HG03439 (cell line): ENCODE results near the gene CYTH3.

ENCODE experiments used
- ATAC-seq: cut with Tn5 transposase; IDR thresholded peaks from one replicate; pipeline ENCODE4 v1.9.1; 2021; ENCODE audit warnings: mild to moderate bottlenecking, moderate library complexity; ENCODE audit not compliant: unreplicated experiment

The CYTH3 gene

DNA sequence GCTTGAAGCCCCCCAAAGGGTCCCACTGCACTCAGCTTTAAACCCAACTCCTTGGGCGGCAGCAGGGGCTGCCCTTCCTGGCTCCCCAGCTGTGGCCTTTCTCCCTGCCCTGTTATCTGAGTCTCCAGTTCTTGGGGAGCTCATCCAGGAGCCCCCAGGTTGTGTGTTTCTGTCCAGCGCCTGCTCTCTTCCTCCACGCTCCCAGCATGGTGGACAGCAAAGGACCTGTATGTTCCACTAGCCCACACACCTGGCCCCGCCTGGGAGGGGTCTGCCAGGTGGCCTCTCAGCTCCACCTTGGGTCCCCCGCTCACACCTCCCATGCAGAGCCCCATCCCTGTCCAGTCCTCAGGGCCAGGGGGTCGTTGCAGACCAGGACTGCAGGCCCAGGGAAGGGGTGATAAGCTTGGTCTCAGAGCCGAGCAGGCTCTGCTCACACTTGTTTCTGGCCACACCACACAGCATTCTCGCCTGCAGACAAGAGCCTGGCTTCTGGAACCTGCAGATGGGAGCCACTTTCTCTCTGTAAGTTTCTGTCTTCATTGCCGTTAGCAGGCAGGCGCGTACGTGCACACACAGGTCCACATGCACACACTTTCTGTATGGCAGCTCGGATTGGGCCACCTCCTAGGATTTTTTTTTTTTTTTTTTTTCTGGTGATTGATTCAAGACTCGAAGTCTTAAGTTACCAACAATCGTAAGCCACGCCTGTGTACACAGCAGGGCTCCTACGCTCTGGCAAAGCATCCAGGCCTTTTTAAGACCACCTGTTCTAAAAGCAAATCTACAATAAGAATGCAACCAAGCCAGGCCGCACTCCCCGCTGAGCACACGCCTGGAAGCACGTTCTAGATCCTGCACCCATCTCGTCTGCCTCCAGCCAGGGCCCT, 104.6 kb downstream of the CYTH3 start:
- no peak for ATAC-seq

- no peak for ATAC-seq
Measured at GRCh38 chr7:6167004-6167551, 105.3 kb downstream of the CYTH3 start.

- no peak for ATAC-seq
Measured at GRCh38 chr7:6166443-6166891, 106.0 kb downstream of the CYTH3 start.

- no peak for ATAC-seq
Measured at GRCh38 chr7:6165521-6166320, 106.7 kb downstream of the CYTH3 start.

DNA sequence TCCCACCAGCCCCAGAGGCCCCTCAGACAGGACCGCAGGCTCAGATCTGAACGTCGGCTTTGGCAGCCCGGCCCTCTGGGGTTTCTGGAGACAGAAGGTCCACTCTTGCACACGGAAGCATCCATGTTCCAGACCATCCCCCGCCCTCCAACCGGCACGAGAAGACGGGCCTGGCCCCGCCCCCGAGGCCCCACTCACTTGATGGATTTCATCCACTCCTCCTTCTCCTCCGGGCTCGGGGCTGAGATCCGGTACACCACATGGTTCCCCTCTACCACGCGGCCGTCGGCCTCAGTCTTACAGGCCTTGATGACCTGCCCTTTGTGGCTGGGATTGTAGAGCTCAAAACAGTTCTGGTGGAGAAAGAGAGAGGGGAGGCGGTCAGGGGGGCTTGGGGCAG, 107.3 kb downstream of the CYTH3 start:
- no peak for ATAC-seq

GRCh38 chr7:6164491-6164890, 107.9 kb downstream of the CYTH3 start:
- ATAC-seq, result no peak

- no peak for ATAC-seq
Measured at GRCh38 chr7:6164010-6164409, 108.4 kb downstream of the CYTH3 start.

GRCh38 chr7:6163402-6163801, 109.0 kb downstream of the CYTH3 start:
- ATAC-seq, result no peak

DNA sequence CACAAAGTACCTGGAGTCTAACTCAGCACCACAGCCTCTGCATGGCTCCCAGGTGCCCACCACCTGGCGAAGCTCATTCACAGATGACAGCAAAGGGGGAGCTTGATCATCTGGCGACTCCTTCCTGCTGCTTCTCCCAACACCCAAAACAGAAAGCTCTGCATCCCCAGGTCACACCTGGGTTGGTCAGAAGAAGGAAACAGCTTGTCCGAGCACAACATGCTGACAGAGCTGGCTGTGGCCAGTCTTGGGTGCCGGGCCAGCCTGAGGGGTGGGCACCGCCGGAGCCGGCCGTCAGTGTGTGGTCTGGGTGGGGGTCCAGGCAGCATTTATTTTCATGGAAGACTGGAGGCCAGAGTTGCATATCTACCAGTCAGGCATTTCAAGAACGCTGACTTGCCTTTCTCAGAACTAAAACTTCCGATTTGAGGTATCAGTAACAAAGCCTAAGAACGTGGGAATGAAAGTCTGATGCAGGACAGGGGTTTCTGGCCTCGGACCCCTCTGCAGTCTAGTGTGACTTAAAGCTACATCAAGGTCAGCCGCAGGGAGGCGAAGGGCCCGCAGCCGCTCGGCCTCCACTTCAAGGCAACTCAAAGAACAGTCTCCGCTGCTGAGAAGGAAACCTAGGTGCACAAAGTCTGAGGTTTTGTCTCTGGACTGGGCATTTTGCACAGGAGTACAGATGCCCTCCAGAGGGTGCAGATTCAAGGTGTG, 109.6 kb downstream of the CYTH3 start:
- no peak for ATAC-seq

DNA sequence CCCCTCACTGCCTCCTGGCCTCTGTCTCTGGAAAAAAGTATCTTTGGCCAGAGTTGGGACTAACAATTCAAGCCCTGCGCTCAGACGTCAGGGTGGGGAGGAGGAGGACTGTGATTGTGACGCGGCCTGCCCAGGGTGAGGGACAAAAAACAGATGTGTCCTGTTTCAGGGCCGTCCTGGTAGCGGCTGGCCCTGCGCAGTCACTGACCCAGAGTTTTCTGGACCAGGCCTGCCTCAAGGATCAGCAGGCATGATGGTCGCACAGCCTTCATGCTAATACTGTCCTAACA, 110.1 kb downstream of the CYTH3 start:
- ATAC-seq, result peak; percentile 10

DNA sequence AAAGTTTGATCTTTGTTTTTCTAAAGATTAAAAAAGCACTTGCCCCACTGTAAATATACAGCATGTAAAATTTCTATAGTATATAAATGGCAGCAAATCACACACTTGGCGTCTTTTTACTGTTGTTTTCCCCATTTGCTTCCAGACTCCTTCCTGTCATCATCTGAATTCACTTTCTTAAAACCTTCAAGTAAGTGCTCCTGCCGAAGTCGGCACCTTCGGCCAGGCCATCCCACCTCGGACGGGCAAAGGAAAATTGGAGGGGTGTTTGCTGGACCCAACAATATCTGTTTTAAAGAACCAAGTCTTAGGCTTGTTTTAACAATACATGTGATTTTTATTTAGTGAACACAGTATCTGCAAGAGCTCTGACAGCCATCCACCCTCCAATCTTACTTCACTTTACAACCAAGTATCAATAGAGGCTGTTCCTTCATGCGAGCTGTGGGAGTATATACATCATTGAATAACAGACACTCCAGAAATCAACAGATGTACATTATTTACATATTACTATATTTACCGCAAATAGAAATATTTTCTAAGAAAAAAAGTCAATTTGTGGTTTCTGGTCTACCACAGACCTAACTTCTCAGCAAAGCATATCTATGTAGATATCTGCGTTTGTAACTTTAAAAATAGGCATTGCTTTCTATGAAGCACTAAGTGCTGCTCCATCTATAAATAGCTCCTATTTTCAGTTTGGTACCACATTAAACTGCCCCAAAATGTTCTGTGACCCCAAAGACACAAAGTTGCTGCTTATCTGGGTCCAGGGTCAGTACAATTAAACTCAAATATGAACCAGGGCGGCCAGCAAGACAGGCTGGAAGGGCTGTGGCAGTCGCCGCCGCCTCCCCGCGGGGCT, 110.7 kb downstream of the CYTH3 start:
- ATAC-seq, result peak; percentile 59

GRCh38 chr7:6160191-6160623, 112.2 kb downstream of the CYTH3 start:
- no peak for ATAC-seq

GRCh38 chr7:6159524-6160031, 112.8 kb downstream of the CYTH3 start:
- ATAC-seq, result no peak

DNA sequence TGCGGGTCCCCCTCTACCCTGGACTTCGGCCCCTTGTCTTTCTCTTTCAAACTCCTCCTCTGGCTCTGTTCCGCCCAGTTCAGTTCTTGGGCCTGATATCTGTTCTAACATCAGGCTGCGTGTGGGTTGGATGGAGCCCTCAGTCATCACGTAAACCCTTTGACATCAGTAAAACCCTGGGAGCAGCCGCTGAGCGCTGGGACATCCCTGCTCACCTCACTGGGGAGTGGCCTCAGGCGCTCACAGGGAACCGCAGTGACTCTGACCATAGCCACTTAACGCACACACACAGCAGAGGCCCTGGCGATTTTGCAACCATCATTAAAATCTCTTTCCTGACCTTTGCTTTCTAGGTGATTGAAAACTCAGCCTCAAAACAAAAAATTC, 113.3 kb downstream of the CYTH3 start:
- ATAC-seq, result no peak

- ATAC-seq, result no peak
Measured at GRCh38 chr7:6158424-6159096, 113.9 kb downstream of the CYTH3 start.

DNA sequence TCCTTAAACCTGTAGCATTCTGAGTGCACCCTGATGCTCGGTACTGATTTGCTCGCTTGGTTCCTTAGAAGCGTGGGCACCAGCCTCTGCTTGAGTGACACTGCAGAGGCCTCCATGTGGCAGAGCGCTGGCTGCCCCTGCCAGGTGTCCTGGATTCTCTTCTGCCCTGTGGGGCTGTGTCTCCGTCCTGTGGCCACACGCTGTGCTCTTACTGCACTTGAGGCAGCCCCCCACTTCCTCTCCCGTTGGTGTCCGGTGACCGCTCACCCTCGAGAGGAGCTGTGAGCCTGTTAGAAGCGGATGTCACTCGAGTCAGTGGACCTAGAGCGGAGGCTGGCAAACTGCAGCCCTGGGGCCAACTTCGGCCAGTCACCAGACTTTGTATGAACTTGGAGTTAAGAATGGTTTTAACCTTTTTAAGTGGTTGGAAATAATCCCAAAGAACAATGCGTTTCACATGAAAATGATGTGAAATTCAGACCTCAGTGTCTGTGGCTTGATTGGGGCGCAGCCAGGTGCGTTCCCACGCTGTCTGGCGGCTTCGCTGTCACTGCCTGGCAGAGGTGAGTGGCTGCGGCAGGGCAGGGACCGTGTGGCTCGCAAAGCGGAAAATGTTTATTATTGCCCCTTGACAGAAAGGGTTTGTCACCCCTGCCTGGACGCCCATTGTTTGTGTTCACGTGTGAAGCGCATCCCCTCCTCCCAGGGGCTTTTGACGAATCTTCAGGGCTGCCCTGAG, 114.6 kb downstream of the CYTH3 start:
- ATAC-seq, result no peak

GRCh38 chr7:6156734-6157133, 115.7 kb downstream of the CYTH3 start:
- no peak for ATAC-seq

DNA sequence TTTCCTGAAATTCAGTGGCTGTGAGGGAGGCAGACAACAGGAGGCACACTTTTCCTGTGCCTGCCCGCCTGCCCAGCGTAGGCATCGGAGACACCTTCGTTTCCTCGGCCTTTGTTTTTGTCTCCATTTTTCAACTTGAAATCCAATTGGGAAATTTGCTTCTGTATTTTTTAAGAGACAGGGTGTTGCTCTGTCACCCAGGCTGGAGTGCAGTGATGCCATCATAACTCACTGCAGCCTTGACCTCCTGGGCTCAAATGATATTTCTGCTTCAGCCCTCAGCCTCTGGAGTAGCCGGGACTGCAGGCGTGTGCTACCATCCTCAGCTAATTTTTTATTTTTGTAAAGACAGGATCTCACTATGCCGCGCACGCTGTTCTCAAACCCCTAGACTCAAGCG, 116.8 kb downstream of the CYTH3 start:
- ATAC-seq, result no peak
